DND-41 (cell line): ENCODE data around the gene OAS2.

Experiments
- ATAC-seq: fragments of 200-7000 bp; cut with Tn5 transposase; 3 replicates; pipeline ENCODE4 v1.9.1; 2021; ENCODE audit warnings: low read depth; ENCODE audit not compliant: insufficient read depth
- DNase-seq: peaks from one replicate; pipeline ENCODE4 v3.0.0-alpha.2; 2020
- H2AFZ ChIP-seq: 2 replicates; pipeline ENCODE4 v1.6.0; 2012; ENCODE audit warnings: low read depth, low read length
- H3K27ac ChIP-seq: 2 replicates; pipeline ENCODE4 v1.5.1; 2012; ENCODE audit warnings: low read length, inconsistent platforms
- H3K27me3 ChIP-seq: fragments of 200-600 bp; sonication (generic); 2 replicates; pipeline ENCODE4 v1.6.0; 2012; ENCODE audit warnings: low read length, mild to moderate bottlenecking, inconsistent platforms; ENCODE audit not compliant: insufficient read depth, poor library complexity
- H3K36me3 ChIP-seq: 2 replicates; pipeline ENCODE4 v1.5.1; 2012; ENCODE audit warnings: low read length, inconsistent platforms; ENCODE audit not compliant: insufficient read depth
- H3K4me1 ChIP-seq: 2 replicates; pipeline ENCODE4 v1.5.1; 2012; ENCODE audit warnings: mild to moderate bottlenecking, low read length; ENCODE audit not compliant: insufficient read depth
- H3K4me2 ChIP-seq: 2 replicates; pipeline ENCODE4 v1.6.0; 2012; ENCODE audit warnings: mild to moderate bottlenecking, moderate library complexity, low read length, inconsistent platforms; ENCODE audit not compliant: insufficient read depth
- H3K4me3 ChIP-seq, 2 experiments: fragments of 200-600 bp in 1 of 2; shearing (Covaris generic) in 1 of 2; 2 replicates each; pipeline ENCODE4 v1.5.1; 2012 to 2016; ENCODE audit warnings: inconsistent platforms in 2 of 2, low read length in 2 of 2, mild to moderate bottlenecking in 2 of 2, low read depth in 1 of 2, moderate library complexity in 1 of 2
- H3K79me2 ChIP-seq: 2 replicates; pipeline ENCODE4 v1.6.0; 2012; ENCODE audit warnings: low read length, inconsistent platforms; ENCODE audit not compliant: insufficient read depth
- H3K9ac ChIP-seq: 2 replicates; pipeline ENCODE4 v1.6.0; 2012; ENCODE audit warnings: low read depth, mild to moderate bottlenecking, inconsistent platforms, low read length, moderate library complexity
- H3K9me3 ChIP-seq: 2 replicates; pipeline ENCODE4 v1.5.1; 2012; ENCODE audit warnings: low read length, moderate library complexity, mild to moderate bottlenecking, inconsistent platforms; ENCODE audit not compliant: insufficient read depth, severe bottlenecking
- H4K20me1 ChIP-seq: 2 replicates; pipeline ENCODE4 v1.6.0; 2012; ENCODE audit warnings: low read length; ENCODE audit not compliant: insufficient read depth
- EZH2 ChIP-seq: IDR thresholded peaks from 3 replicates; pipeline ENCODE4 v1.6.1; 2012; ENCODE audit warnings: borderline replicate concordance, low read depth, mild to moderate bottlenecking, moderate library complexity, low read length, inconsistent platforms; ENCODE audit not compliant: severe bottlenecking
- TF ChIP-seq, protein P1 (sequence below): IDR thresholded peaks from 2 replicates; pipeline ENCODE4 v1.5.1; 2012; ENCODE audit warnings: borderline replicate concordance, low read length, moderate library complexity, mild to moderate bottlenecking; ENCODE audit not compliant: poor library complexity, severe bottlenecking; ENCODE audit errors: extremely low read depth

The OAS2 gene

DNA sequence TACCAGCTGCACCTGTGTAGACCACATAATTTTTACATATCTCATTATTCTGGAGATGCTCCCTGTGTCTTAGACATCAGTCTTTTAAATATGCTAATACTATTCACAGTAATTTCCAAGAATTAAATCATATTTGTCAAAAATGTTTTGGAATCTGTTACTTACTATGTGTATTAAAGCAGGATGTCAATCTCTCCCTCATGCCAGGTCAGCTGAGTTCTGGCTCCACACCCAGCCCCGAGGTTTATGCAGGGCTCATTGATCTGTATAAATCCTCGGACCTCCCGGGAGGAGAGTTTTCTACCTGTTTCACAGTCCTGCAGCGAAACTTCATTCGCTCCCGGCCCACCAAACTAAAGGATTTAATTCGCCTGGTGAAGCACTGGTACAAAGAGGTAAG lies 27.9 kb downstream of the OAS2 start:
- Histone ChIP-seq H3K4me1 (no peaks in the 10 kb centered on the region), H4K20me1 (no peaks in the 10 kb centered on the region), H3K27me3 (no peaks in the 10 kb centered on the region), H3K9me3 (peaks cover 1% of the 10 kb centered on the region), H3K36me3 (peaks cover 5% of the 10 kb centered on the region; the same call in 1 of the 2 replicates), H3K9ac (no peak overlapping the region), H3K4me3 (no peak overlapping the region), H2AFZ (no peak overlapping the region), H3K79me2 (no peaks in the 10 kb centered on the region), H3K4me2 (no peak overlapping the region), H3K27ac (no peak overlapping the region)
- TF ChIP-seq EZH2, result no peak
- TF ChIP-seq, protein P1, sequence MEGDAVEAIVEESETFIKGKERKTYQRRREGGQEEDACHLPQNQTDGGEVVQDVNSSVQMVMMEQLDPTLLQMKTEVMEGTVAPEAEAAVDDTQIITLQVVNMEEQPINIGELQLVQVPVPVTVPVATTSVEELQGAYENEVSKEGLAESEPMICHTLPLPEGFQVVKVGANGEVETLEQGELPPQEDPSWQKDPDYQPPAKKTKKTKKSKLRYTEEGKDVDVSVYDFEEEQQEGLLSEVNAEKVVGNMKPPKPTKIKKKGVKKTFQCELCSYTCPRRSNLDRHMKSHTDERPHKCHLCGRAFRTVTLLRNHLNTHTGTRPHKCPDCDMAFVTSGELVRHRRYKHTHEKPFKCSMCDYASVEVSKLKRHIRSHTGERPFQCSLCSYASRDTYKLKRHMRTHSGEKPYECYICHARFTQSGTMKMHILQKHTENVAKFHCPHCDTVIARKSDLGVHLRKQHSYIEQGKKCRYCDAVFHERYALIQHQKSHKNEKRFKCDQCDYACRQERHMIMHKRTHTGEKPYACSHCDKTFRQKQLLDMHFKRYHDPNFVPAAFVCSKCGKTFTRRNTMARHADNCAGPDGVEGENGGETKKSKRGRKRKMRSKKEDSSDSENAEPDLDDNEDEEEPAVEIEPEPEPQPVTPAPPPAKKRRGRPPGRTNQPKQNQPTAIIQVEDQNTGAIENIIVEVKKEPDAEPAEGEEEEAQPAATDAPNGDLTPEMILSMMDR, result no peak
- DNase-seq (no peak), ATAC-seq (no peak)

DNA sequence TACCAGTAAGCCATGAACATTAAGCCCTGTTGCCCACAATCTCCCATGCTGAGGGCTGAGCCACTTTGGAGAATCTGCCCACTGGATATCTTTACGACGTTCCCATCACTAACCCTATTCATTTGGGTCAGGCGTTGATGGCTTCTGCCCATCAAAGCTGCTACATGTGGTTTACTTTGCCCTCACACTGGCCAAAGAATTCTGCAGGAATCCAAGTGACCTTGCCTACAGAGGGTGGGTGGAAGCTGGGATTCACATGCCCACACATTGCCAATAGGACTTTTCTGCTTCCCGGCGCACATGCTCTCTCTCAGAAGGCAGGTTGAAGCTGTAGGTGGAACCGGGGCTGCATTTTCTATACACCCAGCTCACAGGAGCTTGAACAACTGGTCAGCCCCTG lies 28.3 kb downstream of the OAS2 start:
- H3K4me1 ChIP-seq, result no peaks in the 10 kb centered on the region
- no peak overlapping the region for H3K9ac ChIP-seq
- no peak for TF ChIP-seq EZH2
- TF ChIP-seq, protein P1, result no peak
- H4K20me1 ChIP-seq, result no peaks in the 10 kb centered on the region
- H3K27me3 ChIP-seq, result no peaks in the 10 kb centered on the region
- no peak overlapping the region for H3K4me2 ChIP-seq
- peaks cover 5% of the 10 kb centered on the region for H3K9me3 ChIP-seq
- no peak for ATAC-seq
- no peak overlapping the region for H3K27ac ChIP-seq
- H3K4me3 ChIP-seq, result no peak overlapping the region
- peaks cover 9% of the 10 kb centered on the region; the same call in 1 of the 2 replicates for H3K36me3 ChIP-seq
- no peak overlapping the region for H2AFZ ChIP-seq
- no peaks in the 10 kb centered on the region for H3K79me2 ChIP-seq
- no peak for DNase-seq

DNA sequence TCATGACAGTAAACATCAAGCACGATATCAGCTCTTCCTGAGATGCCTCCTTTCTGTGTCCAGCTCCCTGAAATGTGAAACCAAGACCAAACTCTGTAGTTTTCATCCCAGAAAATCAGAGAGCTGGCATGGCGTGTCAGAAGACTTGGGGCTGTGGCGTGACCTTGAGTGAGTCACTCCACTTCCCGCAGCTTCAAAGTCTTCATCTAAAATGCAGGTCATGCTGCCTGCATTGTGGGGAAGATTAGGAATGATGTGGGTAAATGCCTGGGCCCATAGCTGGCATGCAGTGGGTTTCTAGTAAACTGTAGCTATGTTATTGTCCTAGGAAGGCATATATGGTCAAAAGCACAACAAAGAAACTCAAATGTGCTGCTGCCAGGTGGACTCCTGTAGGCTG lies 28.8 kb downstream of the OAS2 start:
- no peak overlapping the region for H3K4me3 ChIP-seq
- H3K4me1 ChIP-seq, result no peaks in the 10 kb centered on the region
- H3K79me2 ChIP-seq, result no peaks in the 10 kb centered on the region
- H3K27me3 ChIP-seq, result no peaks in the 10 kb centered on the region
- DNase-seq (no peak), ATAC-seq (no peak)
- H3K4me2 ChIP-seq, result no peak overlapping the region
- no peak overlapping the region for H2AFZ ChIP-seq
- TF ChIP-seq EZH2, result no peak
- TF ChIP-seq, protein P1, result no peak
- H3K36me3 ChIP-seq, result peaks cover 10% of the 10 kb centered on the region; the same call in 1 of the 2 replicates
- H3K9ac ChIP-seq, result no peak overlapping the region
- H3K27ac ChIP-seq, result no peak overlapping the region
- H3K9me3 ChIP-seq, result peaks cover 9% of the 10 kb centered on the region
- no peaks in the 10 kb centered on the region for H4K20me1 ChIP-seq

DNA sequence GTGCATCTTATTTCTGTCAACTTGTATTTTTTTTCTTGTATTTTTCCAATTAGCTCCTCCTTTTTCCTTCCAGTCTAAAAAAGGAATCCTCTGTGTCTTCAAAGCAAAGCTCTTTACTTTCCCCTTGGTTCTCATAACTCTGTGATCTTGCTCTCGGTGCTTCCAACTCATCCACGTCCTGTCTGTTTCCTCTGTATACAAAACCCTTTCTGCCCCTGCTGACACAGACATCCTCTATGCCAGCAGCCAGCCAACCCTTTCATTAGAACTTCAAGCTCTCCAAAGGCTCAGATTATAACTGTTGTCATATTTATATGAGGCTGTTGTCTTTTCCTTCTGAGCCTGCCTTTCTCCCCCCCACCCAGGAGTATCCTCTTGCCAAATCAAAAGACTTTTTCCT lies 32.4 kb downstream of the OAS2 start:
- peaks cover 9% of the 10 kb centered on the region for H3K9me3 ChIP-seq
- no peak overlapping the region for H3K27ac ChIP-seq
- H3K27me3 ChIP-seq, result no peaks in the 10 kb centered on the region
- H3K9ac ChIP-seq, result no peak overlapping the region
- H3K79me2 ChIP-seq, result no peaks in the 10 kb centered on the region
- H3K4me3 ChIP-seq, result no peak overlapping the region
- ATAC-seq (no peak), DNase-seq (no peak)
- no peaks in the 10 kb centered on the region for H4K20me1 ChIP-seq
- H3K4me2 ChIP-seq, result no peak overlapping the region
- H3K4me1 ChIP-seq, result no peaks in the 10 kb centered on the region
- peaks cover 7% of the 10 kb centered on the region; the same call in 1 of the 2 replicates for H3K36me3 ChIP-seq
- no peak overlapping the region for H2AFZ ChIP-seq
- no peak for TF ChIP-seq EZH2
- TF ChIP-seq, protein P1, result no peak
